Dermis microvascular lymphatic vessel endothelial cell (primary cell): ENCODE measurements around the gene GORAB. TPM values are rescaled to one million over a fixed set of nuclear protein-coding genes. Genes with fewer than 3 reads are reported as not detected.

Experiments
- DNase-seq, 2 donors: peaks; one replicate each; pipeline versions ENCODE4 v3.0.0 to v3.0.0-alpha.2; 2010; ENCODE audit warnings: low read depth in 2 of 2
- total RNA-seq: library from RNA; depleted of rRNA; stranded (reverse); fragments of >200 nt; gene quantifications from 2 replicates; pipeline ENCODE4 v1.2.1, GENCODE V29; 2014

Gene GORAB
- total RNA-seq, 1 donor from 2014 or later = 6.2 TPM

- DNase-seq = no peak
Measured at GRCh38 chr1:170592591-170593111, 60.7 kb downstream of the GORAB start.

- no peak for DNase-seq
Measured at GRCh38 chr1:170593173-170594011, 61.4 kb downstream of the GORAB start.

- DNase-seq = no peak
Measured at GRCh38 chr1:170594066-170594626, 62.2 kb downstream of the GORAB start.

- DNase-seq = no peak
Measured at GRCh38 chr1:170596701-170597100, 64.7 kb downstream of the GORAB start.

DNA sequence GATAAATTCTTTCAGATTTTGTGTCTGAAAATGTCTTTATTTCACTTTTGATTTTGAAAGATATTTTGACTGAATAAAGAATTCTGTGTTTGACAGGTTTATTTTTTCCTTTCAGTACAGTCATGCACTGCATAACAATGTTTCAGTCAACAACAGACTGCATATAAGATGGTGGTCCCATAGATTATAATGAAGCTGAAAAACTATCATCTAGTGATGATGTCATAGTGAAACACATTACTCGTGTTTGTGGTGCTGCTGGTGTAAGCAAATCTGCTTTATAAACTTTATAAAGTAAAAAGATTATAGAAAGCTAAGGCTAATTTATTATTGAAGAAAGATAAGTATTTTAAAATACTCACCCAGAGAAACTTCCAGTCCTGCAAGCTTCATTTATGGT lies 66.7 kb downstream of the GORAB start:
- no peak for DNase-seq

DNA sequence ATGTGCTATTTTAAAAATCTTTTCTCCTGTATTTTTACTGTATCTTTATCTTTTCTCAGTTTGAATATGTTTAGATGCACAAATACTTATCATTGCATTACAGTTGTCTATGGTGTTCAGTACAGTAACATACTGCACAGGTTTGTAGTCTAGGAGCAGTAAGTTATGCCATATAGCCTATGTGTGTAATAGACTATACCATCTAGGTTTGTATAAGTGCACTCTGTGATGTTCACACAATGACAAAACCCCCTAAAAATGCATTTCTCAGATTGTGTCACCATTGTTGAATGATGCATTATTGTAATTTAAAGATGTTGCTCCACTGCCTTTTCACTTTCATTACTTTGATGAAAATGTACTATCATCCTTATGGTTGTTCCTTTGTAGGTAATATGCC lies 67.1 kb downstream of the GORAB start:
- no peak for DNase-seq

GRCh38 chr1:170601866-170602265 lies 69.9 kb downstream of the GORAB start:
- no peak for DNase-seq

Other genes with a start within 250 kb of the GORAB start
- 0.25 and 0.64 TPM in 2 replicates for gene PRRX1, start 132.0 kb downstream of the GORAB start, total RNA-seq